Activated gamma-delta T cell treated with anti-CD3 and anti-CD28 coated beads, Interleukin-2, amount 50 U/mL, for 16 hours (primary cell): Measurements from ENCODE around the gene SCAANT1.

Experiments
- DNase-seq: peaks from one replicate; pipeline ENCODE4 v3.0.0-alpha.2; 2020; ENCODE audit warnings: low read depth

The SCAANT1 gene

GRCh38 chr3:63863150-63864007, 48.8 kb downstream of the SCAANT1 start, which contains the start of the genes ATXN7 and THOC7:
ATXN7 (plus strand) TSS chr3:63863867; CDS start chr3:63912599, 48,732 bp downstream.
THOC7 (minus strand) TSS chr3:63863805; CDS start chr3:63863790, 15 bp downstream.
- DNase-seq = peak; percentile 52

GRCh38 chr3:63862804-63863149, 49.4 kb downstream of the SCAANT1 start:
- DNase-seq = no peak
